Amygdala (tissue), 56 donors: Measurements from ENCODE around the gene ZMYND19.
"Not testable (repeated sequence)": the region's sequence is repeated elsewhere in the genome, so short reads cannot be mapped to it uniquely, and the experiment has no call there.

Experiments used
- DNase-seq, 56 donors: peaks; one replicate each; lab custom pipeline; 2025; lab: John Stamatoyannopoulos, UW

Gene ZMYND19

DNA sequence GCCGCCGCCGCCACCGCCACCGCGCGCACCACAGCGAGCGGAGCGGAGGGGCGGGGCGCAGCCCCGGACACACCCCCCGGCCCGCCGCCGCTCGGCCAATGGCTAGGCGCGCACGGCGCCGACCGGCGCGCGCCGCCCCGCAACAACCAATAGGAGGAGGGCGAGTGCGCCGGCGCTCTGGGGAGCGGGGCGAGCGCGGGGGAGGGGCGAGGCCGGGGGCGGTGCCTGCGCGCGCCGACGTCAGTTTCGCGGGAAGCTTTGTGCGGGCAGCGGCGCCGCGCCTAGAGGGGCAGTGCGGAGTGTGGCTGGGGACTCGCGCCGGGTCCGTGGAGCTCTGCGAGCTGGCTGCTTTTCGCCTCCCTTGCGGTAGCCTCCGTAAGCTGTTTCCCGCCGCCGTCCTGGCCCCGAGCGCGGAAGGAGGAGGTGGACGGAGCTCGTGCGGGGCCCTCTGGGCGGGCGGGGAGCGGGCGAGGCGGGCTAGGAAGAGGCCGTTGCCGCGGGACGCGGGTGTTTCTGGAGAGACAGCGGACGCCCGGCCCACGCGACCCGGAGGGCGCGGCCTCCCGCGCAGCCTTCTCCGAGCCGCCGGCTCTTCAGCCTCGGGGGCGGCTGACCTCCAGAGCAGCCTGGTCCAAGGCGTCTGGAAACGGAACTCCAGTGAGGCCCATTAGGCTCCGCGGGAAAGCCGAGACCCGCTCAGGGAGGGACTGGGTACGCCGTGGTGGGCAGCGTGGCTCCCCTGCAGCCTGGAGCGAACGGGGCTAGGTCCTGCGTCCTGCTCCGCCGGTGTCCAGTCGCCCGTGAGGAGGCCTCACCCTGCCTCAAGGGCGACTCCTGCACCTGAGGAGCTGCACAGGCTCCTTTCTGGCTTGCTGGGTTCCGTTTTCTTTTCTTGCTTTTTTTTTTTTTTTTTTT lies at the start of gene ZMYND19:
Gene ZMYND19 (minus strand): TSS at position 44 of the 915 bp plus-strand sequence. CDS start 249 bp downstream, outside the sequence.
- peak in 51 of 56 donors; percentile 20 to 87 (median 70) for DNase-seq

GRCh38 chr9:137639303-137640051 lies 49.2 kb upstream of the ZMYND19 start:
- DNase-seq, result no peak

- DNase-seq, result no peak
These were observed 48.4 kb upstream of the ZMYND19 start for GRCh38 chr9:137638680-137639079.

DNA sequence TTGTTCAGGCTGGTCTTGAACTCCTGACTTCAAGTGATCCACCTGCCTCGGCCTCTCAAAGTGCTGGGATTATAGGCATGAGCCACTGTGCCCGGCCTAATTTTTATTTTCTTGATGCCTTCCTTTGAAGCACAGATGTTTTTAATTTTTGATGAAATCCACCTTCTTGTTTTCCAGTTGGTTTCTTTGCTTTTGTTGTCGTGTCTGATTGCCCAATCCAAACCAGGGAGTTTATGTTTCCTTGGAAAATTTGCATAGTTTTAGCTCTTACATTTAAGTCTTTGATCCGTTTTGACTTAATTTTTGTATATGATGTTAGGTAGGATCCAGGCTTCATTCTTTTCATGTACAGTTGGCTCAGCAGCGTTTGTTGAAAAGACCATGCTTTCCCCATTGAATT lies 43.7 kb upstream of the ZMYND19 start:
- no peak for DNase-seq

- peak in 5 of 56 donors; percentile 28 to 65 (median 37) for DNase-seq
These were observed 42.2 kb upstream of the ZMYND19 start for GRCh38 chr9:137632230-137633161.

DNA sequence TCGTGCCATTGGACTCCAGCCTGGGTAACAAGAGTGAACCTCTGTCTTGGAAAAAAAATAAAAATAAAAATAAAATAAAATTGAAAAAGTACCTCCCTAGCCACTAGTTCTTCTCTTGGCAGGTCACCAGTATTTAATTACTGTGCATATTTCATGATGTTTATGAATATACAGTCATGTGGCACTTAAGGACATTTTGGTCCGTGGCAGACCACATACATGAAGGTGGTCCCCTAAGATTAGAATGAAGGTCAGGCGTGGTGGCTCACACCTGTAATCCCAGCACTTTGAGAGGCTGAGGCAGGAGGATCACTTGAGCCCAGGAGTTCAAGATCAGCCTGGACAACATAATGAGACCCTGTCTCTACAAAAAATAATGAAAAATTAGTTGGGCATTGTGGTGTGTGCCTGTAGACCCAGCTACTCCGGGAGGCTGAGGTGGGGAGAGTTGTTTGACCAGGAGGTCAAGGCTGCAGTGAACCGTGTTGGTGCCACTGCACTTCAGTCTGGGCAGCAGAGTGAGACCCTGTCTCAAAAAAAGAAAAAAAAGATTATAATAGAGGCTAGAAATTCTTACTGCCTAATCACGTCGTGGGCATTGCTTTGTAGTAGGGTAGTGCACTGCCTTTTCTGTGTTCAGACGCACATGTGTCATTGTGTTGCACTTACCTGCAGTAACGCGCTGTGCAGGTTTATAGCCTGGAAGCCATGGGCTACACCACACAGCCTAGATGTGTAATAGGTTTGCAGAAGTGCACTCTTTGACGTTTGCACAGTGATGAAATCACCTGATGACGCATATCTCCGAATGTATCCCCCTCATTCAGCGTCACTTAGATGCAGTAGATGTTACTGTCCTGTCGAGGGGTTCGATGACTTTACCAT lies 41.3 kb upstream of the ZMYND19 start:
- no peak for DNase-seq

DNA sequence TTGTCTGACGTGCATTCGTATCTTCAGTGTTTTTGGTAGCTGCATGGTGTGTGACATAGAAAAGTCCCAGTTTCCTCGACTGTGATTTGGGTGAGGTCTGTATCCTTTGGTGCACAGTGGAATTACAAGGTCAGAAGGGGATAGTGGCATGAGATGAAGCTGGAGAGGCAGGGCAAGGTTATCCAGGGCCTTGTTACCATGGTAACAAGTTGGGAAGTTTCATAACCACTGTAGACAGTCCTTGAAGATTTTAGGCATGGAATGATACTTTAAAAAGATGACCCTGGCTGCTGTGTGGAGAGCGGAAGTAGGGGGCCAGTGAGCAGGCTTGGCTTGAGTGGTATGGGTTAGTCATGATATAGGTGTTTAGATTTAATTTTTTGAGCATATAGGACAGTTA lies 40.4 kb upstream of the ZMYND19 start:
- no peak for DNase-seq

DNA sequence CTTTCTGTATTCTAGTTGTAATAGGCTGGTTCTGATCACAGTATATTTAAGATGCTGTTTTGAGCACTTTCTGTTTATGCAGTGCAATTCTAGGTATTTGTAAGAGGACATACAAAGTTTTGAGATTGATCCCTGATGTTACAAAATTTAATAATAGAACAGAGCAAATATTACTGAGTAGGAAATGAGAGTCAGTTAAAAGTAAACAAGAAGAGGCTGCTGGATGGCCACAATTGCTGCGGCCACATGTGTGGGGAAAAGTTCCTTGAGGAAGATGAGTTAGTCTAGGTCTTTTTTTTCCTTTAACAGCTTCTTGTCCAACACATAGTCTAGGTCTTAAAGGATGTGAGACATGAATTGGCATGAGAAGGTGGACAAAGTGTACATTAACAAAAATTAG lies 39.8 kb upstream of the ZMYND19 start:
- DNase-seq, result no peak

GRCh38 chr9:137627406-137627805 lies 37.1 kb upstream of the ZMYND19 start:
- DNase-seq, result not testable (repeated sequence)

- no peak for DNase-seq
These were observed 36.2 kb upstream of the ZMYND19 start for GRCh38 chr9:137626464-137626863.

GRCh38 chr9:137622211-137622610 lies 31.9 kb upstream of the ZMYND19 start:
- not testable (repeated sequence) for DNase-seq

GRCh38 chr9:137621131-137621757 lies 30.9 kb upstream of the ZMYND19 start:
- no peak for DNase-seq

GRCh38 chr9:137620581-137620980 lies 30.3 kb upstream of the ZMYND19 start:
- no peak for DNase-seq

GRCh38 chr9:137620048-137620405 lies 29.7 kb upstream of the ZMYND19 start:
- no peak for DNase-seq

DNA sequence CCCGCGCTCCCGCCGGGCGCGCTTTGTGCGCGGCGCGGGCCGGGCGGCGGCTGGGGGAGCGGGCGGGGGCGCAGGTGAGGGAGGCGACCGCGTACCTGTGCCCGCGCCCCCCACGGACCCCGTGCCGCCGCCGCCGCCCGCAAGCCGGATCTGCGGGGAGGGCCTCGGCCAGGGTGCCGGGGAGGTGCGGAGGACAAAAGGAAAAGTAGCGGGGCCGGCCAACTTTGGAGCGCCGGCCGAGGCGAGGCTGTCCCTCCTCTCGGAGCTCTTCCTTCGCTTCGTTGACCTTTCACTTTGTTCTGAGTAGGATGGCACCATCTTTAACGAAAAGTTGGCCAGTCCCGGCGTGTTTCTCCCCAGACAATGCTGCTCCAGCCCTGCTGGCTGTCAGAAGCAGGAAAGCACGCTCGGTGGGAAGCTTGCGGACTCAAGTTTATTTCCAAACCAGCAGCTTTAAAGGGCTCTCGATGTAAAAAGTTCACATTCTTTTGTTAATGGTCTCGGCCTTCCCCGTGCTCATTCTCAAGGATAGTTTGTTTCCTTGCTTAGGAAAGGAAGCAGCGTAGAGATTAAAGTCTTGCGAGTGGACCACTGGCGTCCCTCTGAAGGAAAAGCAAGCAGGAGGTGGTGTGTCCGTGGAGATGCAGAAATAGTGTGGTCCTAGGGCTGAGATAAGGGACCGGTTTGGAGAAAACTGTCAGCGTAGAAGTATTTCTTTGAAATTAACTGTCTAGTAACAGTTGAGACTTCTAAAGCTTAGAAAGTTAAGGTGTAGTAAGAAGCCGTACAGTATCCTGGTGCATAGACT lies 29.1 kb upstream of the ZMYND19 start:
- no peak for DNase-seq

DNA sequence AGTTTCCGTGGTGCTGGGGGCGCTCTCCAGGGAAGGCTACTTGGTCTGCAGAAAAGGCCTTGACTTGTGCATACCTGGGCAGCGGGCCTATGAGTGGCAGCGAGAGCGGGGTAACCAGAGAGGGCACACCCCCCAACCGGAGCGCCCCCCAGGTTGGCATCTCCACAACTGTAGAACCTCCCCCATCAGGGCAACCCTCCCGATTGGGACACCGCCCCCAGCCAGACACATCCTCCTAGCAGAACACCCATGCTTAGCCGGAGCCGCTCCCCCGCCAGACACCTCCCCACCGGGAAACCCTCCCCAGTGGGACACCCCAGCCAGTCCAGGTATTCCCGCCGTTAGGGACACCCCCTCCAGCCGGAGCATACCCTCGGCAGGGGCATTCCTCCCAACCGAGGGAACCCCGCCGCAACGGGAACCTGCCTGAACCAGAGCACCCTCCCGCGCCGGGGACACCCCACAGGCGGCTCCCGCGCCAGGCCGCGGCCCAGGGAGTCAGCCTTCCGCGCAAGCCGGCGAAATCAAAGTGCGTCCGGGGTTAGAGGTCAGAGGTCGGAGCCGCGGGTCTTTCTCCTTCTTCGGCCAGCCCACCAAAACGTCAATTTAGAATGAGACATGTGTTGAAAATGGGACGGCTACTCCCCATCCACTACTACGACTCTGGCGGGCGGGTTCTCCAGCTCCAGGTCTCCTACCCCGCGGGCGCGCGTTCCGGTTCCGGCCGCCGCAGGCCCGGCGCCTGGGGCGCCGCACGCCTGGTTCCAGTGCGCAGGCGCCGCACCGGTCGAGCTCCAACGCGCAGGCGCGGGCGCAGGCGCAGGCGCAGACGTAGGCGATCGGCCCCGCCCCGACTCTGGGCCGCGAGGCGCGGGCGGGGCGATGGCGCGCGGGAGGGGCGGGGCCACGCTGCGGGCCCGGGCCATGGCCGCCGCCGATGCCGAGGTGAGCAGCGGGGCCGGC lies 28.1 kb upstream of the ZMYND19 start, which contains the start of gene EHMT1:
Gene EHMT1 (plus strand): TSS at position 901 of the 963 bp plus-strand sequence. CDS start 24 bp downstream, at position 925.
- DNase-seq, result peak in 50 of 56 donors; percentile 49 to 94 (median 81)

- DNase-seq, result no peak
These were observed 25.1 kb upstream of the ZMYND19 start for GRCh38 chr9:137615387-137615871.
